ENCODE data around the gene GRIN3B.

Gene GRIN3B

GRCh38 chr19:1007399-1008251, 7.4 kb downstream of the GRIN3B start:
- no peak for TF ChIP-seq ARNTL (CRISPR knock-in tag; IDR thresholded peaks at IDR 0.05; ENCODE audit: borderline replicate concordance, low read depth)
- no peak for TF ChIP-seq ZFP3 (CRISPR knock-in tag; IDR thresholded peaks at IDR 0.05)
- no peak for TF ChIP-seq BACH2 (CRISPR knock-in tag; IDR thresholded peaks at IDR 0.05; ENCODE audit: borderline replicate concordance)
- TF ChIP-seq PPARA (CRISPR knock-in tag; IDR thresholded peaks at IDR 0.05; ENCODE audit: borderline replicate concordance): no peak
- TF ChIP-seq TOX (CRISPR knock-in tag; IDR thresholded peaks at IDR 0.05; ENCODE audit: borderline replicate concordance): no peak
- no peak for TF ChIP-seq OSR1 (CRISPR knock-in tag; IDR thresholded peaks at IDR 0.05)
- no peak for TF ChIP-seq ZFP30 (CRISPR knock-in tag; IDR thresholded peaks at IDR 0.05)
- TF ChIP-seq ZNF565 (CRISPR knock-in tag; conservative IDR thresholded peaks at IDR 0.05; ENCODE audit: low read depth): no peak
- ATAC-seq: no peak

DNA sequence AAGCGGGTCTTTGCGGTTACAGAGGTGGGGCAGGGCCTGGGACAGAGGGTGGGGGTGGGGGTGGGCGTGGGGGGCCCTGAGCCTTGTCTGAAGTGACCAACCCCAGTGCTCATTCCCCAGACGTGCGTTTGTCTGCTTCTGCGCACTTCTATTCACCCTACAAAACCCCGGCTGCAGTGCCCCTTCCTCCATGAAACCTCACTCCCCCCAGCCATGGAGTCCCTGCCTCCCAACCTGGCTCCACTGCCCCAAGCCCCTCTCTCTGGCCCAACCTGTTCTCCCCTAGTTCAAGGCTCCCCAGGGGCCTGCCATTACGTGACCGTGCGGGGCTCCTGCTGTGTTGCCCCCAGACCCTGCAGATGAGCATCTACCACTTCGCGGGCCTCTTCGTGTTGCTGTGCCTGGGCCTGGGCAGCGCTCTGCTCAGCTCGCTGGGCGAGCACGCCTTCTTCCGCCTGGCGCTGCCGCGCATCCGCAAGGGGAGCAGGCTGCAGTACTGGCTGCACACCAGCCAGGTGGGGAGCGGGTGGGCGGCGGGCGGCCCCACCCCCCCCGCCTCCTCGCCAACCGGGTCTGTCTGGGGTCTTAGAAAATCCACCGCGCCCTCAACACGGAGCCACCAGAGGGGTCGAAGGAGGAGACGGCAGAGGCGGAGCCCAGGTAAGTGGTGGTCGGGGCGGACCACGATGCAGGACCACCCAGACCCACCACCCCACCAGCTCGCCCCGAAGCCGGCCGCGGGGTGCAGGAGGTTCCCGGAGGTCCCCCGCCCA, 8.2 kb downstream of the GRIN3B start:
- TF ChIP-seq ARNTL (CRISPR knock-in tag; IDR thresholded peaks at IDR 0.05; ENCODE audit: borderline replicate concordance, low read depth) (no peak), ZC3H10 (CRISPR knock-in tag; IDR thresholded peaks at IDR 0.05) (no peak), ZFP3 (CRISPR knock-in tag; IDR thresholded peaks at IDR 0.05) (peak; percentile 98), PATZ1 (CRISPR knock-in tag; IDR thresholded peaks at IDR 0.05; ENCODE audit: borderline replicate concordance) (no peak)
- ATAC-seq: no peak

GRCh38 chr19:1009041-1009980, 9.1 kb downstream of the GRIN3B start:
- TF ChIP-seq, protein P1, sequence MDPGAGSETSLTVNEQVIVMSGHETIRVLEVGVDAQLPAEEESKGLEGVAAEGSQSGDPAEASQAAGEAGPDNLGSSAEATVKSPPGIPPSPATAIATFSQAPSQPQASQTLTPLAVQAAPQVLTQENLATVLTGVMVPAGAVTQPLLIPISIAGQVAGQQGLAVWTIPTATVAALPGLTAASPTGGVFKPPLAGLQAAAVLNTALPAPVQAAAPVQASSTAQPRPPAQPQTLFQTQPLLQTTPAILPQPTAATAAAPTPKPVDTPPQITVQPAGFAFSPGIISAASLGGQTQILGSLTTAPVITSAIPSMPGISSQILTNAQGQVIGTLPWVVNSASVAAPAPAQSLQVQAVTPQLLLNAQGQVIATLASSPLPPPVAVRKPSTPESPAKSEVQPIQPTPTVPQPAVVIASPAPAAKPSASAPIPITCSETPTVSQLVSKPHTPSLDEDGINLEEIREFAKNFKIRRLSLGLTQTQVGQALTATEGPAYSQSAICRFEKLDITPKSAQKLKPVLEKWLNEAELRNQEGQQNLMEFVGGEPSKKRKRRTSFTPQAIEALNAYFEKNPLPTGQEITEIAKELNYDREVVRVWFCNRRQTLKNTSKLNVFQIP (CRISPR knock-in tag; IDR thresholded peaks at IDR 0.05; ENCODE audit: borderline replicate concordance, low read depth): no peak
- TF ChIP-seq ZC3H10 (CRISPR knock-in tag; IDR thresholded peaks at IDR 0.05): no peak
- no peak for TF ChIP-seq CSDC2 (CRISPR knock-in tag; IDR thresholded peaks at IDR 0.05)
- no peak for TF ChIP-seq ZNF70 (CRISPR knock-in tag; IDR thresholded peaks at IDR 0.05)
- TF ChIP-seq GLIS3 (CRISPR knock-in tag; IDR thresholded peaks at IDR 0.05): no peak
- no peak for TF ChIP-seq ARNTL (CRISPR knock-in tag; IDR thresholded peaks at IDR 0.05; ENCODE audit: borderline replicate concordance, low read depth)
- TF ChIP-seq OSR1 (CRISPR knock-in tag; IDR thresholded peaks at IDR 0.05): no peak
- no peak for TF ChIP-seq BACH2 (CRISPR knock-in tag; IDR thresholded peaks at IDR 0.05; ENCODE audit: borderline replicate concordance)
- no peak for TF ChIP-seq ZNF565 (CRISPR knock-in tag; conservative IDR thresholded peaks at IDR 0.05; ENCODE audit: low read depth)
- no peak for TF ChIP-seq ZFP3 (CRISPR knock-in tag; IDR thresholded peaks at IDR 0.05)
- TF ChIP-seq TCF4 (CRISPR knock-in tag; IDR thresholded peaks at IDR 0.05; ENCODE audit: borderline replicate concordance): no peak
- TF ChIP-seq, protein P2, sequence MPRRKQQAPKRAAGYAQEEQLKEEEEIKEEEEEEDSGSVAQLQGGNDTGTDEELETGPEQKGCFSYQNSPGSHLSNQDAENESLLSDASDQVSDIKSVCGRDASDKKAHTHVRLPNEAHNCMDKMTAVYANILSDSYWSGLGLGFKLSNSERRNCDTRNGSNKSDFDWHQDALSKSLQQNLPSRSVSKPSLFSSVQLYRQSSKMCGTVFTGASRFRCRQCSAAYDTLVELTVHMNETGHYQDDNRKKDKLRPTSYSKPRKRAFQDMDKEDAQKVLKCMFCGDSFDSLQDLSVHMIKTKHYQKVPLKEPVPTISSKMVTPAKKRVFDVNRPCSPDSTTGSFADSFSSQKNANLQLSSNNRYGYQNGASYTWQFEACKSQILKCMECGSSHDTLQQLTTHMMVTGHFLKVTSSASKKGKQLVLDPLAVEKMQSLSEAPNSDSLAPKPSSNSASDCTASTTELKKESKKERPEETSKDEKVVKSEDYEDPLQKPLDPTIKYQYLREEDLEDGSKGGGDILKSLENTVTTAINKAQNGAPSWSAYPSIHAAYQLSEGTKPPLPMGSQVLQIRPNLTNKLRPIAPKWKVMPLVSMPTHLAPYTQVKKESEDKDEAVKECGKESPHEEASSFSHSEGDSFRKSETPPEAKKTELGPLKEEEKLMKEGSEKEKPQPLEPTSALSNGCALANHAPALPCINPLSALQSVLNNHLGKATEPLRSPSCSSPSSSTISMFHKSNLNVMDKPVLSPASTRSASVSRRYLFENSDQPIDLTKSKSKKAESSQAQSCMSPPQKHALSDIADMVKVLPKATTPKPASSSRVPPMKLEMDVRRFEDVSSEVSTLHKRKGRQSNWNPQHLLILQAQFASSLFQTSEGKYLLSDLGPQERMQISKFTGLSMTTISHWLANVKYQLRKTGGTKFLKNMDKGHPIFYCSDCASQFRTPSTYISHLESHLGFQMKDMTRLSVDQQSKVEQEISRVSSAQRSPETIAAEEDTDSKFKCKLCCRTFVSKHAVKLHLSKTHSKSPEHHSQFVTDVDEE (CRISPR knock-in tag; IDR thresholded peaks at IDR 0.05): no peak
- no peak for TF ChIP-seq ZFP30 (CRISPR knock-in tag; IDR thresholded peaks at IDR 0.05)
- no peak for TF ChIP-seq CSRNP3 (CRISPR knock-in tag; IDR thresholded peaks at IDR 0.05)
- TF ChIP-seq SNAI2 (CRISPR knock-in tag; IDR thresholded peaks at IDR 0.05): no peak
- no peak for TF ChIP-seq PATZ1 (CRISPR knock-in tag; IDR thresholded peaks at IDR 0.05; ENCODE audit: borderline replicate concordance)
- TF ChIP-seq PPARA (CRISPR knock-in tag; IDR thresholded peaks at IDR 0.05; ENCODE audit: borderline replicate concordance): no peak
- no peak for TF ChIP-seq ZNF8 (CRISPR knock-in tag; IDR thresholded peaks at IDR 0.05)
- TF ChIP-seq ESRRG (CRISPR knock-in tag; IDR thresholded peaks at IDR 0.05): no peak
- no peak for TF ChIP-seq RARB (CRISPR knock-in tag; IDR thresholded peaks at IDR 0.05)
- no peak for ATAC-seq
